Suprapubic skin (tissue), 3 donors: Measurements from ENCODE around the gene PCMTD2.

Experiments used
- EP300 ChIP-seq: sonication (generic); formaldehyde crosslinking; IDR thresholded peaks from one replicate; pipeline ENCODE4 v1.6.1; 2017; ENCODE audit warnings: antibody characterized with exemption
- POLR2A ChIP-seq, 2 donors: fragments of 450-650 bp; IDR thresholded peaks; one replicate each; pipeline ENCODE4 v1.6.1; 2017; ENCODE audit warnings: antibody characterized with exemption in 2 of 2, mild to moderate bottlenecking in 2 of 2, moderate library complexity in 2 of 2
- TF ChIP-seq, protein P1 (sequence below), 2 donors: fragments of 200-600 bp in 1 of 2; fragments of 450-650 bp in 1 of 2; sonication (generic) in 1 of 2; IDR thresholded peaks; one replicate each; pipeline ENCODE4 v1.5.1; 2016 to 2019; ENCODE audit warnings: antibody characterized with exemption in 2 of 2, mild to moderate bottlenecking in 1 of 2, moderate library complexity in 1 of 2

DNA sequence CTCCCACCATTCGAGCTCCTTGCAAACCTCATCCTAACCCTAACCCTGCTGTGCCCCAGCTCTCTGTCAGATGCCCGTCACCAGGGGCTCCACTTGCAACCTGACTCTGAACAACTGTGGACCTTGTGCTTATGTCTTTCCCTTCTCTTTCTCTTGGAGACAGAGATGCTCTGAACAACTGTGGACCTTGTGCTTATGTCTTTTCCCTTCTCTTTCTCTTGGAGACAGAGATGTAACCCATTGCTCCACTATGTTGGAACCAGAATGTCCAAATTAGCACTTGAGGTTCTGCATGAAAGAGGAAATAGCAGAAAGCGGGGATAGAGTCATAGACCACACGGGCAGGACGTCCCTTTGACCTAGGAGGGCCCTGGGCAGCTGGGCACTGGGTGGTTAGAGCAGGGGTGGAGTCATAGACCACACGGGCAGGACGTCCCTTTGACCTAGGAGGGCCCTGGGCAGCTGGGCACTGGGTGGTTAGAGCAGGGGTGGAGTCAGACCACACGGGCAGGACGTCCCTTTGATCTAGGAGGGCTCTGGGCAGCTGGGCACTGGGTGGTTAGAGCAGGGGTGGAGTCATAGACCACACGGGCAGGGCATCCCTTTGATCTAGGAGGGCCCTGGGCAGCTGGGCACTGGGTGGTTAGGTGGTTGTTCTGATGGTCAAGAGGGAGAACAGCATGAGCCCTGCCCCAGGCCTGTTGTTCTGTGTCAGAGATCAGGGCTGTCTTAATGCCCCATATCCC, 22.2 kb downstream of the PCMTD2 start:
- TF ChIP-seq, protein P1, sequence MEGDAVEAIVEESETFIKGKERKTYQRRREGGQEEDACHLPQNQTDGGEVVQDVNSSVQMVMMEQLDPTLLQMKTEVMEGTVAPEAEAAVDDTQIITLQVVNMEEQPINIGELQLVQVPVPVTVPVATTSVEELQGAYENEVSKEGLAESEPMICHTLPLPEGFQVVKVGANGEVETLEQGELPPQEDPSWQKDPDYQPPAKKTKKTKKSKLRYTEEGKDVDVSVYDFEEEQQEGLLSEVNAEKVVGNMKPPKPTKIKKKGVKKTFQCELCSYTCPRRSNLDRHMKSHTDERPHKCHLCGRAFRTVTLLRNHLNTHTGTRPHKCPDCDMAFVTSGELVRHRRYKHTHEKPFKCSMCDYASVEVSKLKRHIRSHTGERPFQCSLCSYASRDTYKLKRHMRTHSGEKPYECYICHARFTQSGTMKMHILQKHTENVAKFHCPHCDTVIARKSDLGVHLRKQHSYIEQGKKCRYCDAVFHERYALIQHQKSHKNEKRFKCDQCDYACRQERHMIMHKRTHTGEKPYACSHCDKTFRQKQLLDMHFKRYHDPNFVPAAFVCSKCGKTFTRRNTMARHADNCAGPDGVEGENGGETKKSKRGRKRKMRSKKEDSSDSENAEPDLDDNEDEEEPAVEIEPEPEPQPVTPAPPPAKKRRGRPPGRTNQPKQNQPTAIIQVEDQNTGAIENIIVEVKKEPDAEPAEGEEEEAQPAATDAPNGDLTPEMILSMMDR (IDR thresholded peaks at IDR 0.05), result no peak
- no peak for TF ChIP-seq EP300
- TF ChIP-seq POLR2A (IDR thresholded peaks at IDR 0.05), result no peak
